HCT116 (cell line): Measurements from ENCODE around the gene ADGRV1.

Source experiments
- CTCF ChIP-seq, 3 experiments: fragments of 200-600 bp in 1 of 3; sonication (generic) in 1 of 3; IDR thresholded peaks in 2 of 3; conservative IDR thresholded peaks in 1 of 3; 2 replicates each; pipeline ENCODE4 v1.5.1; 2012 to 2017; ENCODE audit warnings: low read depth in 2 of 3, low read length in 2 of 3, antibody characterized with exemption in 1 of 3, borderline replicate concordance in 1 of 3, control low read depth in 1 of 3, mild to moderate bottlenecking in 1 of 3, mixed read lengths in 1 of 3, mixed run types in 1 of 3, moderate library complexity in 1 of 3; ENCODE audit not compliant: insufficient read depth in 1 of 3
- EZH2 ChIP-seq: fragments of 200-600 bp; sonication (generic); IDR thresholded peaks from 2 replicates; pipeline ENCODE4 v1.6.1; 2017; ENCODE audit warnings: antibody characterized with exemption, mixed run types
- EZH2phosphoT487 ChIP-seq: fragments of 200-600 bp; IDR thresholded peaks from 2 replicates; pipeline ENCODE4 v1.6.1; 2018; ENCODE audit warnings: antibody characterized with exemption, borderline replicate concordance
- JUND ChIP-seq: IDR thresholded peaks from 2 replicates; pipeline ENCODE4 v1.6.1; 2012
- POLR2A ChIP-seq: IDR thresholded peaks from 2 replicates; pipeline ENCODE4 v1.7.0; 2011; ENCODE audit warnings: borderline replicate concordance; ENCODE audit not compliant: insufficient read depth, insufficient read length; ENCODE audit errors: extremely low read depth
- SIN3A ChIP-seq: IDR thresholded peaks from 2 replicates; pipeline ENCODE4 v1.6.1; 2012; ENCODE audit warnings: low read depth
- SP1 ChIP-seq: IDR thresholded peaks from 2 replicates; pipeline ENCODE4 v1.6.1; 2012; ENCODE audit warnings: low read depth
- SRF ChIP-seq: IDR thresholded peaks from 2 replicates; pipeline ENCODE4 v1.6.1; 2012; ENCODE audit warnings: low read depth
- YY1 ChIP-seq: IDR thresholded peaks from 2 replicates; pipeline ENCODE4 v1.6.1; 2011; ENCODE audit warnings: low read length, low read depth, moderate library complexity, mild to moderate bottlenecking; ENCODE audit not compliant: insufficient replicate concordance; ENCODE audit errors: extremely low read depth
- ZFX ChIP-seq: fragments of 450-650 bp; IDR thresholded peaks from 2 replicates; pipeline ENCODE4 v1.6.1; 2017
- ZNF274 ChIP-seq: fragments of 200-500 bp; sonication (Bioruptor generic); IDR thresholded peaks from 2 replicates; pipeline ENCODE4 v1.6.1; 2014; ENCODE audit warnings: mild to moderate bottlenecking, low read depth, low read length, inconsistent platforms
- TF ChIP-seq, protein P1 (sequence below): IDR thresholded peaks from 2 replicates; pipeline ENCODE4 v1.6.1; 2012; ENCODE audit warnings: low read depth

GRCh38 chr5:91114658-91115057 lies 556.1 kb downstream of the ADGRV1 start:
- TF ChIP-seq POLR2A = no peak
- no peak for TF ChIP-seq ZFX
- TF ChIP-seq CTCF (IDR thresholded peaks at IDR 0.05 in 2 of 3, conservative IDR thresholded peaks at IDR 0.05 in 1 of 3; ENCODE audit: borderline replicate concordance in 1 of 3, insufficient read depth in 1 of 3, low read depth in 2 of 3, low read length in 2 of 3) = no peak
- no peak for TF ChIP-seq SP1
- TF ChIP-seq, protein P1, sequence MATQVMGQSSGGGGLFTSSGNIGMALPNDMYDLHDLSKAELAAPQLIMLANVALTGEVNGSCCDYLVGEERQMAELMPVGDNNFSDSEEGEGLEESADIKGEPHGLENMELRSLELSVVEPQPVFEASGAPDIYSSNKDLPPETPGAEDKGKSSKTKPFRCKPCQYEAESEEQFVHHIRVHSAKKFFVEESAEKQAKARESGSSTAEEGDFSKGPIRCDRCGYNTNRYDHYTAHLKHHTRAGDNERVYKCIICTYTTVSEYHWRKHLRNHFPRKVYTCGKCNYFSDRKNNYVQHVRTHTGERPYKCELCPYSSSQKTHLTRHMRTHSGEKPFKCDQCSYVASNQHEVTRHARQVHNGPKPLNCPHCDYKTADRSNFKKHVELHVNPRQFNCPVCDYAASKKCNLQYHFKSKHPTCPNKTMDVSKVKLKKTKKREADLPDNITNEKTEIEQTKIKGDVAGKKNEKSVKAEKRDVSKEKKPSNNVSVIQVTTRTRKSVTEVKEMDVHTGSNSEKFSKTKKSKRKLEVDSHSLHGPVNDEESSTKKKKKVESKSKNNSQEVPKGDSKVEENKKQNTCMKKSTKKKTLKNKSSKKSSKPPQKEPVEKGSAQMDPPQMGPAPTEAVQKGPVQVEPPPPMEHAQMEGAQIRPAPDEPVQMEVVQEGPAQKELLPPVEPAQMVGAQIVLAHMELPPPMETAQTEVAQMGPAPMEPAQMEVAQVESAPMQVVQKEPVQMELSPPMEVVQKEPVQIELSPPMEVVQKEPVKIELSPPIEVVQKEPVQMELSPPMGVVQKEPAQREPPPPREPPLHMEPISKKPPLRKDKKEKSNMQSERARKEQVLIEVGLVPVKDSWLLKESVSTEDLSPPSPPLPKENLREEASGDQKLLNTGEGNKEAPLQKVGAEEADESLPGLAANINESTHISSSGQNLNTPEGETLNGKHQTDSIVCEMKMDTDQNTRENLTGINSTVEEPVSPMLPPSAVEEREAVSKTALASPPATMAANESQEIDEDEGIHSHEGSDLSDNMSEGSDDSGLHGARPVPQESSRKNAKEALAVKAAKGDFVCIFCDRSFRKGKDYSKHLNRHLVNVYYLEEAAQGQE = no peak
- no peak for TF ChIP-seq YY1
- TF ChIP-seq ZNF274 = no peak
- no peak for TF ChIP-seq EZH2
- no peak for TF ChIP-seq EZH2phosphoT487
- no peak for TF ChIP-seq SRF
- no peak for TF ChIP-seq SIN3A
- no peak for TF ChIP-seq JUND
